Neural cell (in vitro differentiated cells): ENCODE results near the gene PDLIM5. TPM values are rescaled to one million over a fixed set of nuclear protein-coding genes. Genes with fewer than 3 reads are reported as not detected.

Source experiments
- H2AFZ ChIP-seq: fragments of 200-600, 300-800 bp; sonication (generic), shearing (Covaris generic); 2 replicates; pipeline ENCODE4 v1.6.0; 2014; ENCODE audit warnings: low read depth, mild to moderate bottlenecking, antibody characterized with exemption, low read length, moderate library complexity
- H3F3A ChIP-seq: fragments of 200-600 bp; shearing (Covaris generic); 2 replicates; pipeline ENCODE4 v1.6.1; 2016; ENCODE audit warnings: mild to moderate bottlenecking, moderate library complexity, mixed read lengths, antibody characterized with exemption, low read length; ENCODE audit not compliant: insufficient read depth, poor library complexity, severe bottlenecking
- H3K27ac ChIP-seq: fragments of 200-600, 300-800 bp; sonication (generic), shearing (Covaris generic); 2 replicates; pipeline ENCODE4 v1.5.1; 2014; ENCODE audit warnings: mild to moderate bottlenecking, low read length, moderate library complexity
- H3K27me3 ChIP-seq: fragments of 300-800, 200-600 bp; sonication (generic), shearing (Covaris generic); 2 replicates; pipeline ENCODE4 v1.6.0; 2014; ENCODE audit warnings: mild to moderate bottlenecking, low read depth, low read length, moderate library complexity; ENCODE audit not compliant: insufficient read depth
- H3K36me3 ChIP-seq: fragments of 300-800, 200-600 bp; sonication (generic), shearing (Covaris generic); 2 replicates; pipeline ENCODE4 v1.5.1; 2014; ENCODE audit warnings: mild to moderate bottlenecking, antibody characterized with exemption, low read length, moderate library complexity; ENCODE audit not compliant: insufficient read depth
- H3K4me2 ChIP-seq: fragments of 300-800, 200-600 bp; sonication (generic), shearing (Covaris generic); 2 replicates; pipeline ENCODE4 v1.6.0; 2014; ENCODE audit warnings: mild to moderate bottlenecking, low read length
- H3K4me3 ChIP-seq: fragments of 300-800, 200-600 bp; sonication (generic), shearing (Covaris generic); 2 replicates; pipeline ENCODE4 v1.5.1; 2014; ENCODE audit warnings: mild to moderate bottlenecking, low read length, moderate library complexity
- H3K79me2 ChIP-seq: fragments of 200-600 bp; shearing (Covaris generic); replicated peaks from 2 replicates; pipeline ENCODE4 v1.6.0; 2014; ENCODE audit warnings: mild to moderate bottlenecking, low read length, moderate library complexity; ENCODE audit not compliant: insufficient read depth
- H3K9ac ChIP-seq: fragments of 300-800, 200-600 bp; sonication (generic), shearing (Covaris generic); 2 replicates; pipeline ENCODE4 v1.6.1; 2016; ENCODE audit warnings: mild to moderate bottlenecking, low read length, mixed read lengths
- H3K9me2 ChIP-seq: fragments of 200-600 bp; shearing (Covaris generic); 2 replicates; pipeline ENCODE4 v1.6.1; 2016; ENCODE audit warnings: mild to moderate bottlenecking, low read length, mixed read lengths; ENCODE audit not compliant: insufficient read depth
- H3K9me3 ChIP-seq: fragments of 200-600, 300-800 bp; sonication (generic), shearing (Covaris generic); 2 replicates; pipeline ENCODE4 v1.6.1; 2016; ENCODE audit warnings: mild to moderate bottlenecking, mixed run types, low read length, moderate library complexity, mixed read lengths
- H4K20me1 ChIP-seq: fragments of 200-600 bp; shearing (Covaris generic); 2 replicates; pipeline ENCODE4 v1.6.1; 2016; ENCODE audit warnings: mild to moderate bottlenecking, mixed run types; ENCODE audit not compliant: insufficient read depth
- CTCF ChIP-seq: fragments of 450-650 bp; IDR thresholded peaks from 2 replicates; pipeline ENCODE4 v1.5.1; 2014; ENCODE audit warnings: antibody characterized with exemption, mild to moderate bottlenecking, moderate library complexity; ENCODE audit not compliant: poor library complexity, severe bottlenecking
- EP300 ChIP-seq: fragments of 450-650 bp; conservative IDR thresholded peaks from 2 replicates; pipeline ENCODE4 v1.6.1; 2014; ENCODE audit warnings: antibody characterized with exemption, mild to moderate bottlenecking, moderate library complexity; ENCODE audit not compliant: poor library complexity, severe bottlenecking
- EZH2 ChIP-seq: fragments of 200-600, 300-800 bp; shearing (Covaris generic), sonication (generic); IDR thresholded peaks from 2 replicates; pipeline ENCODE4 v1.6.1; 2014; ENCODE audit warnings: antibody characterized with exemption, low read length, borderline replicate concordance, mild to moderate bottlenecking; ENCODE audit not compliant: insufficient read depth, poor library complexity, severe bottlenecking
- MXI1 ChIP-seq: fragments of 450-650 bp; conservative IDR thresholded peaks from 2 replicates; pipeline ENCODE4 v1.6.1; 2014; ENCODE audit warnings: antibody characterized with exemption, mild to moderate bottlenecking; ENCODE audit not compliant: poor library complexity, severe bottlenecking
- POLR2AphosphoS5 ChIP-seq: IDR thresholded peaks from 2 replicates; pipeline ENCODE4 v1.6.1; 2012
- RAD21 ChIP-seq: fragments of 450-650 bp; conservative IDR thresholded peaks from 2 replicates; pipeline ENCODE4 v1.6.1; 2014; ENCODE audit warnings: antibody characterized with exemption, mild to moderate bottlenecking, moderate library complexity
- REST ChIP-seq: IDR thresholded peaks from 2 replicates; pipeline ENCODE4 v1.6.1; 2012; ENCODE audit warnings: borderline replicate concordance
- SMC3 ChIP-seq: fragments of 450-650 bp; conservative IDR thresholded peaks from 2 replicates; pipeline ENCODE4 v1.6.1; 2014; ENCODE audit warnings: antibody characterized with exemption, mild to moderate bottlenecking, moderate library complexity; ENCODE audit not compliant: poor library complexity
- TAF1 ChIP-seq: IDR thresholded peaks from 2 replicates; pipeline ENCODE4 v1.6.1; 2012; ENCODE audit warnings: low read depth
- polyA plus RNA-seq: library from polyadenylated mRNA; depleted of rRNA; stranded (reverse); fragments of >200 nt; gene quantifications from 2 replicates; pipeline ENCODE4 v1.2.3, GENCODE V29; 2014

Gene PDLIM5
- polyA plus RNA-seq, 1 donor from 2014 or later: 1.6 TPM

- no peak overlapping the region for H3K27ac ChIP-seq
- H3K9me2 ChIP-seq: no peaks in the 10 kb centered on the region
- H2AFZ ChIP-seq: no peak overlapping the region
- H3K36me3 ChIP-seq: no peaks in the 10 kb centered on the region
- no peaks in the 10 kb centered on the region for H3F3A ChIP-seq
- H3K4me3 ChIP-seq: no peak overlapping the region
- H3K4me2 ChIP-seq: no peak overlapping the region
- H3K9ac ChIP-seq: no peak overlapping the region
- peaks cover 22% of the 10 kb centered on the region for H3K27me3 ChIP-seq
- H3K9me3 ChIP-seq: no peaks in the 10 kb centered on the region
- no peak for TF ChIP-seq CTCF
- no peak for TF ChIP-seq REST
- no peak for TF ChIP-seq MXI1
- no peak for TF ChIP-seq EP300
- TF ChIP-seq TAF1: no peak
- TF ChIP-seq RAD21: no peak
- TF ChIP-seq SMC3: no peak
- no peak for TF ChIP-seq POLR2AphosphoS5
- no peak for TF ChIP-seq EZH2
- no peaks in the 10 kb centered on the region for H4K20me1 ChIP-seq
- peaks cover 5% of the 10 kb centered on the region for H3K79me2 ChIP-seq
Measured at GRCh38 chr4:94455081-94455480, 3.3 kb downstream of the PDLIM5 start.

GRCh38 chr4:94457692-94458106 lies 6.0 kb downstream of the PDLIM5 start:
- no peak for TF ChIP-seq REST
- TF ChIP-seq POLR2AphosphoS5: no peak
- no peak for TF ChIP-seq CTCF
- TF ChIP-seq TAF1: no peak
- TF ChIP-seq MXI1: no peak
- TF ChIP-seq EP300: no peak
- no peak for TF ChIP-seq EZH2
- TF ChIP-seq RAD21: no peak
- TF ChIP-seq SMC3: no peak
- peaks cover 17% of the 10 kb centered on the region for H3K27me3 ChIP-seq
- H2AFZ ChIP-seq: no peak overlapping the region
- no peak overlapping the region for H3K27ac ChIP-seq
- H4K20me1 ChIP-seq: no peaks in the 10 kb centered on the region
- no peak overlapping the region for H3K4me3 ChIP-seq
- no peaks in the 10 kb centered on the region for H3K9me3 ChIP-seq
- H3K4me2 ChIP-seq: no peak overlapping the region
- no peaks in the 10 kb centered on the region for H3K36me3 ChIP-seq
- no peaks in the 10 kb centered on the region for H3F3A ChIP-seq
- H3K9ac ChIP-seq: no peak overlapping the region
- peaks cover 5% of the 10 kb centered on the region for H3K79me2 ChIP-seq
- no peaks in the 10 kb centered on the region for H3K9me2 ChIP-seq
